ENCODE results near the gene PPP6R3.
A peak's percentile ranks its signal among the peaks of the same experiment; 100 is the strongest.
"Not testable (repeated sequence)": the region's sequence is repeated elsewhere in the genome, so short reads cannot be mapped to it uniquely, and the experiment has no call there.

PPP6R3 gene

DNA sequence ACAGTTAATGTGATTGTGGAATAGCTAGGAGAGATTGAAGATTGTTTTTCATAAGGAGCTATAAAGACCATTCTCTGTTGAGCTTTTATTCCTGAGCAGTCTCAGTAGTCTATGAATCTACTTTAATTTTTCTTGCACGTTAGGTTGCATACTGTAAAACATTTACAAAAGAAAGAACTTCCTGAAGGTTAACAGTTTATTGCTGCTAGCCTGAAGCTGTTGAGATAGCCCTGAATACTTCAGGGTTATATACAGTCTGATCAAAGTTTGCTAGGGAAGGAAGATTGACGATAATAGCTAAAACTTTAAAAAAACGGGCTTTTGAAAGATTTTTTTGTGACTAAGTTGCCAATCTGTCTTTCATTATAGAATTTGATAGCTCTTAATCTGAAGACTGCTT is 64.8 kb downstream of the PPP6R3 start:
- DNase-seq (ENCODE audit: low spot score) = no peak

GRCh38 chr11:68525930-68526329 is 65.4 kb downstream of the PPP6R3 start:
- DNase-seq (ENCODE audit: low spot score) = no peak

- no peak for DNase-seq (ENCODE audit: low spot score)
Observed at GRCh38 chr11:68527585-68527984, 67.0 kb downstream of the PPP6R3 start.

- no peak for DNase-seq (ENCODE audit: low spot score)
Observed at GRCh38 chr11:68528630-68529029, 68.1 kb downstream of the PPP6R3 start.

DNA sequence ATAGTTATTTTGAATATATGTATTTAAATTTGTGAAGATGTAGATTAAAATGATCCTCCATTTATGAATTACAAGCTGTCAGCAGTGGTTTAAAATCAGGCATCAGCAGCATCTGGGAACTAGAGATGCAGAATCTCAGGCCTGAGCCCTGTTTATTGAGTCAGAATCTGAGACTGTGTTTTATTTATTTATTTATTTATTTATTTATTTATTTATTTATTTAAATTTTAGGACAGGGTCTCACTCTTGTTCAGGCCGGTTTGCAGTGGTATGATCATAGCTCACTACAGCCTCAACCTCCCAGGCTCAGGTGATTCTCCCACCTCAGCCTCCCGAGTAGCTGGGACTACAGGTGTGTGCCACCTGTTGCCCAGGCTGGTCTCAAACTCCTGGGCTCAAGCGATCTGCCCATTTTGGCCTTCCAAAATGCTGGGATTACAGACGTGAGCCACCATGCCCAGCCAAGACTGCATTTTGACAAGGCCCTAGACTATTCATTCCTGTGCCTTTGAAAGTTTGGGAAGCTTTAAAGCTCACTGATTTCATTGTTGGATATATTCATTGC is 70.7 kb downstream of the PPP6R3 start:
- DNase-seq (ENCODE audit: low spot score) = no peak

DNA sequence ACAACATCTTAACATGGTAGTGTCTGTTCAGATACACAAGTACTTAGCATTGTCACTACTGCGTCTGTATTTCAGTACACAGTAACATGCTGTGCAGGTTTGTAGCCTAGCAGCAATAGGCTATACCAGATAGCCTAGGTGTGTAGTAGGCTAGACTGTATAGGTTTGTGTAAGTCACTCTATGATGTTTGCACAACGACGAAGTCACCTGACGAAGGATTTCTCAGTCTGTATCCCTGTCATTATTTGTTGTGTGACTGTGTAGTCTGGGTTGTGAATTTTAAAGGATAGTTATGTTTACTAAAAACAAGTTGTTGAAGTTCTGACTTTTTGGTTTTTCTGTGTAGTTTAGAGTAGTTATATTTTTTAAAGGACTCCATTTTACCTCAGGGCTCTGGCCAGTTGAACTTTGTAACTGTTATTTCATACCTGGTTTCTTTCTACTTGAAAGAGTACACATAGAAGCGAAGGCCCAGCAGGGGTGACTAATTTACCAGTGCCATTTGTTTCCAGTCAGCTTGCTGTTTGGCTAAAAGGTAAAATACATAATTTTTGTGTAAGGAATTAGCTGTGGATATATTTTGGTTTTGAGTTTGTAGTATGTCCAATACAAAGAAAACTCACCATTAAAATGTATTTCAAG is 72.3 kb downstream of the PPP6R3 start:
- no peak for DNase-seq (ENCODE audit: low spot score)

DNA sequence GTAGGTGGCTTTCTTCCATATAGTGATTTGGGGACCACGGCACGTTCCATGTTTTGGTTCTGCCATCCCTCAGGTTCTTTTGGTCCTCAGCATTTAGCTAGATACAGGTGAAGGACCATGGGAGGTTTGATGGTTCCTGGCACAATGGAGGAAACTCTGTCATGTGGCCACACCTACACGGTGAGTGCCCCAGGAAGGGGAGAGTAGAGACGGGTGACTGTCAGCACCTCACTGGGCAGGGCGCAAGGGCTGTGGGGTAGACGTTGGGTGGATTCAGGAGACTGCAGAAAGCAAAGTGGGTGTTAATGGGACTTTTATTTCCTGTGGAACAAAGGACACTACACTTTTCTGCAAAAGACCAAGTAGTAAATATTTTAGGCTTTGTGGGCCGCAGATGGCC is 73.4 kb downstream of the PPP6R3 start:
- DNase-seq (ENCODE audit: low spot score) = no peak

DNA sequence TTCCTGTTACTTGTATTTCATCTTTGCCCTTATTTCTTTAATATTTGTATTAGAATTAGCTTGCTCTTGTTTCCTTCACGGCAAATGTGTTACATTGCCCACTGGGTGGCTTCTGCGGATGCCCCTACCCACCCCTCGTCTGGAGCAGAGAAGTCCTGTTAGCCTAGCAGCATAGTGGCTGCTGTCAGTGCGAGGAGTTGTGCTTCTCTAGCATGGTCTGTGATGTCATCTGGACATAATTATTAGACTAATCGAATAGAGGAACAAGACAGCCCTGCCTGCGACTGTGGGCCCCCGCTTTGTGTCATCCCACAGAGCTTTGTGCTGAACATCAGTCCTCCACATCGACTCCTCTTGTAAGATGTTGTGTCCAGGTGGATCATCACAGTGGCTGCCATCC is 74.5 kb downstream of the PPP6R3 start:
- no peak for DNase-seq (ENCODE audit: low spot score)

GRCh38 chr11:68536706-68537105 is 76.2 kb downstream of the PPP6R3 start:
- DNase-seq (ENCODE audit: low spot score) = no peak

DNA sequence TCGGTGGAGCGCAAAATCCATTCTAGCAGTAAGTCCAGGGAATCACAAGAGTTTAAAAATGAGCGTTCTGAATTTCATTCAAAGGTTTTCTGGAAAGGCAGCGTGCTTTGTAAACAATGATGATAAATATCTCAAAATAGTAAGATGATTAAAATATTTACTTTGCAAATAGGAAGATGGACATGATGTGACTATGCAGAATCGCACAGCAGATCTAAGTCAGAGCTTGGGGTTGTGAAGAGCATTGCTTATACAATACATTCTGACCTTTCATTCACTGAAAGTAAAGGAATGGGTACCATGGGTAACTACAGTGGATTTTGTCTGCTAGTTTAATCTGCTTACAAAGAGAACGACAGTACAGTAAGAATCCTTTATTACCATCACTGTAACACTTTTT is 77.5 kb downstream of the PPP6R3 start:
- DNase-seq (ENCODE audit: low spot score) = no peak

DNA sequence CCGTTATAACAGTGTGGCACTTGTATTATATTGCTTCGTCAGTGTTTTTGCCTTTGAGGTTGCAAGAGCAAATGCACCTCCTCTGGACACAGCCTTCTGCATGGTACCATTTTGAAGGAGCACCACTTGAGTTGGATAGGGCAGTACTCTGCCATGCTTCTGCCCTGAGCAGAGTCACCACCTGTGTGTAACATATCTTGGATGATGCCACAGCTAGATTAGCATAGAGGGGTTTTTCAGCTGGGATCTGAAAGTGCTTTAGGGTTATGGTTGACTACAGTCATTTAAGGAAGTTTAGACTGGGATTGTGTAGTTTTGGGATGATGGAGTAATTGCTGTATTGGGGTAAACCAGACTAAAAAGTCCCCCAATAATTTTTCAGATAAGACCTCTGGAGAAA is 78.8 kb downstream of the PPP6R3 start:
- DNase-seq (ENCODE audit: low spot score) = no peak

DNA sequence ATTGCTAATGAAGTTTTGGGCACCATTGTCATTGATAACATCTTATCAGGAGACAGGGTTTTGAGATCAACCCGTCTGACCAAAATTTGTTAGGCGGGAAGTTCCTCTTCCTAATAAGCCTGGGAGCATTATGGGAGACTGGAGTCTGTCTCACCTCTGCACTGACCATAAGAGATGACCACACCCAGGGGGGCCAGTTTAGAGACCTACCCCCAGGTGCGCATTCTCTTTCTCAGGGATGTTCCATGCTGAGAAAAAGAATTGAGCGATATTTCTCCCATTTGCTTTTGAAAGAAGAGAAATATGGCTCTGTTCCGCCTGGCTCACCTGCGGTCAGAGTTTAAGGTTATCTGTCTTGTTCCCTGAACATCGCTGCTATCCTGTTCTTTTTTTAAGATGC is 80.0 kb downstream of the PPP6R3 start:
- DNase-seq (ENCODE audit: low spot score) = not testable (repeated sequence)

DNA sequence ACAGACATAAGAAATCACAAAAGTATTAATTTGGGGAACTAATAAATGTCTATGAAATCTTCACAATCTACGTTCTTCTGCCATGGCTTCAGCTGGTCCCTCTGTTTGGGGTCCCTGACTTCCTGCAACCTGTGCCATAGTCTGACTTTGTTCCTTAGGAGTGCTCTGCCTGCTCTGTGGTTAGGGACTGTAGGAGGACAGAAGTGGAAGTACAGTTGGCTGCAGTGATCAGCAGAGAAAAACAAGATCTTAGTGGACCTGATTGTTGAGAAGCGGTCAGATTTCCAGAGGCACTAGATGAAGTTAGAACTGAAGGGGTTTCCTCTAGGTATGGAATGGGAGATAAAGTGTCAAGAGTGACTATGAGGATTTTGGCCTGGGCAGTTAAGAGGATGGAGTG is 80.6 kb downstream of the PPP6R3 start:
- DNase-seq (ENCODE audit: low spot score) = no peak

GRCh38 chr11:68541991-68542390 is 81.4 kb downstream of the PPP6R3 start:
- peak; percentile 14 for DNase-seq (ENCODE audit: low spot score)

GRCh38 chr11:68542617-68543016 is 82.1 kb downstream of the PPP6R3 start:
- peak; percentile 84 for DNase-seq (ENCODE audit: low spot score)

- no peak for DNase-seq (ENCODE audit: low spot score)
Observed at GRCh38 chr11:68543594-68543993, 83.0 kb downstream of the PPP6R3 start.

DNA sequence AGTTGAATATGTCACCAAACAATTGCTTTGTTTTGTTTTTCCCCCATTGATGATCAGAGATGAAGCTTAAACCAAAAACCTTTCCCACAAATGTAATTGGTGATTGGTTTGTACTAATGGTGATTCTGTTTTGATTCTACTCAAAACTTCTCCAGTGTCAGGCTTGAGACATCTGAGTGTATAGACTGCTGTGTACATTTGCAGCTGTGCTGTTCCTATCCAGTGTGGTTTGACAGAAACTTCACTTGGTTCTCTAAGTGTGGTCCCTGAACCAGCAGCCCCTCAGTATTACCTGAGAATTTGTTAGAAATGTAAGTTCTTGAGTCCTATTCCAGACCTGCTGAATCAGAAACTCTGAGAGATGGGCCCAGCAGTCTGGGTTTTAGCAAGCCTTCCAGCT is 84.8 kb downstream of the PPP6R3 start:
- no peak for DNase-seq (ENCODE audit: low spot score)

GRCh38 chr11:68545796-68546195 is 85.2 kb downstream of the PPP6R3 start:
- no peak for DNase-seq (ENCODE audit: low spot score)

- peak; percentile 18 for DNase-seq (ENCODE audit: low spot score)
Observed at GRCh38 chr11:68546555-68546954, 86.0 kb downstream of the PPP6R3 start.

GRCh38 chr11:68549789-68550484 is 89.4 kb downstream of the PPP6R3 start:
- peak; percentile 38 for DNase-seq (ENCODE audit: low spot score)

- no peak for DNase-seq (ENCODE audit: low spot score)
Observed at GRCh38 chr11:68550485-68550817, 89.9 kb downstream of the PPP6R3 start.

DNA sequence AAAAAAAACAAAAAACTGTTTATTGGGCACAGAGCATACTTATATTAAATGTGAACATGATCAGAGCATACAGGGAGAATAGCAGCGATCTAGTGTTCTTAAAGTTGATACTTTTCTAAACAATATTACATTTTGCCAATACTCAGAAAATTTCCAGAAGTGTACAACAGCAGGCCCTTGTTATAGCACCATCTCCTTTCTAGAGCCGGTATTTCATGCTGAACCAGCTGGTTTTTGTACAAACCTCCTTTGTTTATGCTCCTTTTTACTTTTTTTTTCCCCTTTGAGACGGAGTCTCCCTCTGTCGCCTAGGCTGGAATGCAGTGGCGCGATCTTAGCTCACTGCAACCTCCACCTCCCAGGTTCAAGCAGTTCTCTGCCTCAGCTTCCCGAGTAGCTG is 90.7 kb downstream of the PPP6R3 start:
- DNase-seq (ENCODE audit: low spot score) = no peak

GRCh38 chr11:68551777-68552176 is 91.2 kb downstream of the PPP6R3 start:
- DNase-seq (ENCODE audit: low spot score) = no peak

- no peak for DNase-seq (ENCODE audit: low spot score)
Observed at GRCh38 chr11:68552542-68552941, 92.0 kb downstream of the PPP6R3 start.
